AG04450 (cell line): ENCODE data around the gene MALRD1. TPM values are rescaled to one million over a fixed set of nuclear protein-coding genes. Genes with fewer than 3 reads are reported as not detected.

Source experiments
- CTCF ChIA-PET: fragments of 300-600, 350-600 bp; formaldehyde crosslinking; extraction: SDS; loops from one replicate; lab custom pipeline; 2022; ENCODE audit warnings: antibody characterized with exemption, inconsistent platforms; lab: Charles Lee
- POLR2A ChIA-PET: fragments of 350-600 bp; formaldehyde crosslinking; extraction: SDS; loops from one replicate; lab custom pipeline; 2021; ENCODE audit warnings: antibody characterized with exemption, inconsistent platforms; lab: Yijun Ruan, JAX
- DNase-seq: peaks from one replicate; pipeline ENCODE4 v3.0.0-alpha.2; 2011; ENCODE audit warnings: low read depth, low spot score
- H3K27ac ChIP-seq: one replicate; pipeline ENCODE4 v1.5.1; 2012; ENCODE audit warnings: low read depth, low read length, control low read depth
- H3K27me3 ChIP-seq: one replicate; pipeline ENCODE4 v1.6.0; 2012; ENCODE audit warnings: low read length; ENCODE audit not compliant: control insufficient read depth, insufficient read depth
- H3K4me3 ChIP-seq: 2 replicates; pipeline ENCODE4 v1.5.1; 2011; ENCODE audit warnings: mild to moderate bottlenecking, low read depth, low read length, control low read depth
- H3K9me3 ChIP-seq: 2 replicates; pipeline ENCODE4 v1.5.1; 2012; ENCODE audit warnings: low read length; ENCODE audit not compliant: control insufficient read depth, insufficient read depth
- polyA plus RNA-seq: library from polyadenylated mRNA; depleted of rRNA; stranded (reverse); fragments of >200 nt; gene quantifications from 2 replicates; pipeline ENCODE4 v1.2.3, GENCODE V29; 2011
- TF ChIP-seq, protein P1 (sequence below): IDR thresholded peaks from 2 replicates; pipeline ENCODE4 v1.5.1; 2011; ENCODE audit warnings: low read depth, low read length, control low read depth, inconsistent platforms

Gene MALRD1
- polyA plus RNA-seq, 1 experiment, result 2.4 TPM

DNA sequence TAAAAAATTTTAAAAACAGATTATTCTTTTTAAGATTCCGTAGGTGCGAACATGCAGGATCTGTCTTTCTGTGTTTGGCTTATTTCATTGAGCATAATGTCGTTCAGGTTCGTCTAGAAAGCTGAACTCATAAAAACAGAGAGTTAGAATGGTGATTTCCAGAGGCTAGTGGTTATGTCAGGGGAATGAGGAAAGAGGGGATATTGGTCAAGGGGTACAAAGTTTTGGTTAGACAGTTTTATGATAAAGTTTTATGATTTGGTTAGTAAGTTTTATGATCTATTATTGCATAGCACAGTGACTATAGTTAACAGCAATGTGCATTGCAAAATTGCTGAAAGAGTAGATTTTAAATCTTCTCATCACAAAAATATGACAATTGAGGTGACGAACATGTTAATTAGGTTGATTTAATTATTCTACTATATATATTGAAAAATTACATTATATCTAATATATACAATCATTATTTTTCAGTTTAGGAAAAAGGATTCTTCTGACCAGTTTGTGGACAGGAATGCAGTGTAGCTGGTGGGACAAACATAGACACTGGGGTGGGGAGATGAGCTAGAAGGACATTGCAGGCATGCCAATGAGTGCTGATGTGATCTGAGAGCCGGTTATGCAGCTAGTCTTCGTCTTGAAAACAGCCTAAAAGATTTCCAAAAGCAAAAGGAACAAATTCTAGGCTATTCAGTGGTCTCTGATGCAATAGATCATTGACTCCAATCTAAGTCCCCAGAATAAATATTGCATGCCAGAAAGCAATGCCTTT, 31.3 kb upstream of the MALRD1 start:
- no peak for DNase-seq
- ChIA-PET POLR2A (no interaction called here), CTCF (no interaction called here)

DNA sequence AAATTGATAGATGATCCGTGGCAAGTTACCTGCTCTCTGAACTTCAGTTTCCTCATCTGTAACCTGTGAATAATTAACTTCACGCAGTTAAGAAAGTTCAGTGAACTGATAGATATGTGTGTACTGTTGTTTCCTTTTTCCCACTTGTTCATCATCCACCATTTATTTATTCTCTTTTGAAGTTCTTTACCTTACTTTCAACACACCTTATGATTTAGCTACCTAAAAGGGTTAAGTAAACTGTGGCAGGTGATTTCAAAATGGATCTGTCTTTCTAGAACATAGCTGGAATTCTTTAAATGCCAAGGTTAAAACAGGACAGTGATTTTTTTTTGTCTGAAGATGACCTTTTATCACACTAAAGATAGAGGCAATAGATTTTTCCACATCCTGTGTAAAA, 27.4 kb upstream of the MALRD1 start:
- H3K27me3 ChIP-seq, result no peaks in the 10 kb centered on the region
- no peak overlapping the region for H3K27ac ChIP-seq
- no peak overlapping the region for H3K4me3 ChIP-seq
- H3K9me3 ChIP-seq, result no peaks in the 10 kb centered on the region
- ChIA-PET CTCF (no interaction called here), POLR2A (no interaction called here)
- TF ChIP-seq, protein P1, sequence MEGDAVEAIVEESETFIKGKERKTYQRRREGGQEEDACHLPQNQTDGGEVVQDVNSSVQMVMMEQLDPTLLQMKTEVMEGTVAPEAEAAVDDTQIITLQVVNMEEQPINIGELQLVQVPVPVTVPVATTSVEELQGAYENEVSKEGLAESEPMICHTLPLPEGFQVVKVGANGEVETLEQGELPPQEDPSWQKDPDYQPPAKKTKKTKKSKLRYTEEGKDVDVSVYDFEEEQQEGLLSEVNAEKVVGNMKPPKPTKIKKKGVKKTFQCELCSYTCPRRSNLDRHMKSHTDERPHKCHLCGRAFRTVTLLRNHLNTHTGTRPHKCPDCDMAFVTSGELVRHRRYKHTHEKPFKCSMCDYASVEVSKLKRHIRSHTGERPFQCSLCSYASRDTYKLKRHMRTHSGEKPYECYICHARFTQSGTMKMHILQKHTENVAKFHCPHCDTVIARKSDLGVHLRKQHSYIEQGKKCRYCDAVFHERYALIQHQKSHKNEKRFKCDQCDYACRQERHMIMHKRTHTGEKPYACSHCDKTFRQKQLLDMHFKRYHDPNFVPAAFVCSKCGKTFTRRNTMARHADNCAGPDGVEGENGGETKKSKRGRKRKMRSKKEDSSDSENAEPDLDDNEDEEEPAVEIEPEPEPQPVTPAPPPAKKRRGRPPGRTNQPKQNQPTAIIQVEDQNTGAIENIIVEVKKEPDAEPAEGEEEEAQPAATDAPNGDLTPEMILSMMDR, result no peak
- no peak for DNase-seq

More for the DNA sequence above, 31.3 kb upstream of the MALRD1 start:
- TF ChIP-seq, protein P1, result no peak
- H3K27ac ChIP-seq, result no peak overlapping the region
- no peaks in the 10 kb centered on the region for H3K27me3 ChIP-seq
- peaks cover 3% of the 10 kb centered on the region; the same call in 1 of the 2 replicates for H3K9me3 ChIP-seq
- H3K4me3 ChIP-seq, result no peak overlapping the region

DNA sequence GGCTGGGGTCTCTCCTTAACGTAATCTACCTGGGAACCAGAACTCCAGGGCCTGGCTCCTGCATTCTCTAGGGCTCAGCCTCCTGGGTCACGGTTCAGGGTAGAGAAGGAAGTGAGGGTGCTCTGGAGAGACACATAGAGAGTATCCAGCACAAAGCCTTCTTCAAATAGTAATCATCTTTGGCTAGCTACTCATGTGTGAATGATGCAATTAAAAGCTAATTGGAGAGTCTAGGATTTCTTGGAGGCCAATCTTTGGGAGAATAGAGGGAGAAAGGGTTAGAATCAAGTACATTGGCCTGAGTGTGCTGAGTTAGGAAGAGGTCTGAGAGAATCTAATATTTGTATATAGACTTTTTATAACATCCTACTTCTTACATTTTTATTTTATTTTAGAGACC, 24.0 kb upstream of the MALRD1 start:
- CTCF ChIA-PET, result no interaction called here
- peaks cover 3% of the 10 kb centered on the region for H3K27me3 ChIP-seq

DNA sequence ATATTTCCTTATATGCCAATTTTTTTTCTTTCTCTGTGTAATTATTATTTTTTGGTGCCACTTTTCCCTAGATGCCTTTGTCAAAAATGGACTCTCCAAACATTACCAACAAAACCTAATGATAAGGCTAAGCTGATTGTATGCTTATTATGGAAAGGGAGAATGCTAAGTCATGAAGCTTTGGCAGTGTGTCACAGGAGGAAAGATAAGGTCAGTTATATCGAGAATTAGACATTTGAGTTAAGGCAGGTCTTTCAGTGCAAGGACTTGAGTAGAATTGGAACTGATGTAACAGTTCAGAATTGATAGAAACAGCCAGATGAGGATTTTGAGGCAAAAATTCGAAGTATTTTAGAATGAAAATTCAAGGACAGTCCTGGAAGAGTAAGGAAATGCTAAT, 16.8 kb upstream of the MALRD1 start:
- Histone ChIP-seq H3K9me3 (no peaks in the 10 kb centered on the region), H3K27ac (no peak overlapping the region), H3K4me3 (no peak overlapping the region), H3K27me3 (peaks cover 3% of the 10 kb centered on the region)
- ChIA-PET CTCF (no interaction called here), POLR2A (no interaction called here)
- TF ChIP-seq, protein P1, result no peak
- DNase-seq, result no peak

More for the DNA sequence above, 24.0 kb upstream of the MALRD1 start:
- TF ChIP-seq, protein P1, result no peak
- no peak for DNase-seq
- no peaks in the 10 kb centered on the region for H3K9me3 ChIP-seq
- no peak overlapping the region for H3K27ac ChIP-seq
- H3K4me3 ChIP-seq, result no peak overlapping the region
- POLR2A ChIA-PET, result no interaction called here

DNA sequence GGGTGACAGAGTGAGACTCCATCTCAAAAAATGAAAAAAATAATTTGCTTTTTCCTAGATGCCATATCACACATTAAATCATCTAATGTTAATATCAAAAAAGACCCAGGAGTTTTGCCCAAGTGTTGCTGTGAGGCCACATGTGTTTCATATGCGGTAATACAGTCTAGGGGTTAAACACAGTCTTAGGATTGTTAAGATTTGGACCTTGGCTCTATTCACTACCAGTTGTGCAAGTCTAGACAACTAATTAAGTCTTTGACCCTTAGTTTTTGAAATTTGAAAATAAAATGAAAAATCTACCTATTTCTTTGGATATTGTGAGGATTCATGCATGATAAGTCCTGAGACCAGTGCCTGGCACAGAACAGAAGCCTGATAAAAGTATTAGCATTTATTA, 14.9 kb upstream of the MALRD1 start:
- CTCF ChIA-PET, result no interaction called here
- Histone ChIP-seq H3K9me3 (no peaks in the 10 kb centered on the region), H3K27me3 (peaks cover 2% of the 10 kb centered on the region), H3K27ac (no peak overlapping the region), H3K4me3 (no peak overlapping the region)
- POLR2A ChIA-PET, result interaction anchor here (0.7 kb wide), 1 partner anchor 65 kb away, joined by 3 read pairs; no protein-coding TSS in a partner anchor
- TF ChIP-seq, protein P1, result no peak
- DNase-seq, result no peak
